Measurements from ENCODE around the gene RALGPS2. TPM values are rescaled to one million over a fixed set of nuclear protein-coding genes. Genes with fewer than 3 reads are reported as not detected.

Gene RALGPS2
- polyA plus RNA-seq, 1 donor: 25.5 TPM

DNA sequence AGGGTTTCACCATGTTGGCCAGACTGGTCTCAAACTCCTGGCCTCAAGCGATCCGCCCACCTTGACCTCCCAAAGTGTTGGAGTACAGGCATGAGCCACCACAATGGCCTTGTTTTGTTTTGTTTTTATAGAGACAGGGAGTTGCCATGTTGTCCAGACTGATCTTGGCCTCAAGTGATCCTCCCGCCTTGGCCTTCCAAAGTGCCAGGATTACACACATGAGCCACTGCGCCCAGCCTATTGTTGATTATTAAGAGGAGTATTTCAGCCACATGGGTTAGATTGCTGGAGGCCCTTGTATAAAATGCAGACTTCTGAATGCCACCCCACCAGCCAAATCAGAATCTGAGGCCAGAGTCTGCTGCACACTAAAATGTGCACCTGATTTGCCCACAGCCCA, 203.0 kb downstream of the RALGPS2 start:
- H3K27me3 ChIP-seq (ENCODE audit: control insufficient read depth, insufficient read depth, low read length): no peaks in the 10 kb centered on the region
- no peaks in the 10 kb centered on the region for H3K36me3 ChIP-seq (ENCODE audit: control insufficient read depth, insufficient read depth, low read length)
- H3K4me3 ChIP-seq (ENCODE audit: low read length): no peak overlapping the region
- H3K4me1 ChIP-seq (ENCODE audit: control insufficient read depth, insufficient read depth, low read length): peaks cover 13% of the 10 kb centered on the region
- no peaks in the 10 kb centered on the region for H3K9me3 ChIP-seq (ENCODE audit: control insufficient read depth, low read depth, low read length)
- WGBS (ENCODE audit: insufficient coverage, low lambda C conversion rate): no CpG with 5 or more reads among the region's 4 CpGs
- no peak overlapping the region for H3K27ac ChIP-seq (ENCODE audit: low read length)
- DNase-seq: no peak

DNA sequence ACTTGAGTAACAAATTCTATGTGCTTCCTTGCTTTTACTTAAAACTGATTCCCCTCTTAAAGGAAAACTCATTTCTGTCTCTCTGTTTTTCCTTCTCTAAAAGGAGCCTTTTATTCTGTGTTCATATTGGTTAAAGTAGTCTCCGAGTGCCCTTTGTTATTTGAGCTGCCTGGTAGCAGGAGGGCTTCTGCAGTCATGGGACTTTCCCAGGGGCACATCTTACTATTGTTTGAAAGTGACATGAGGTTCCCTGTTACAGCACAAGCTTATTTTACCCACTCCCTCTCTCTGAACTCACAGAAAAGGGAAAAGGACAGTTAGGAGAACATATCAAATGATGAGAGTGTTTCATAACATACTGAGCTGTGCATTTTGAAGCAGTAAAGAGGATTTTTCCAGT, 203.9 kb downstream of the RALGPS2 start:
- DNase-seq: no peak
- no CpG with 5 or more reads among the region's 1 CpG for WGBS (ENCODE audit: insufficient coverage, low lambda C conversion rate)
- Histone ChIP-seq H3K27me3 (ENCODE audit: control insufficient read depth, insufficient read depth, low read length) (no peaks in the 10 kb centered on the region), H3K27ac (ENCODE audit: low read length) (no peak overlapping the region), H3K9me3 (ENCODE audit: control insufficient read depth, low read depth, low read length) (no peaks in the 10 kb centered on the region), H3K36me3 (ENCODE audit: control insufficient read depth, insufficient read depth, low read length) (no peaks in the 10 kb centered on the region), H3K4me3 (ENCODE audit: low read length) (no peak overlapping the region), H3K4me1 (ENCODE audit: control insufficient read depth, insufficient read depth, low read length) (peaks cover 20% of the 10 kb centered on the region)

GRCh38 chr1:178931858-178932551, 207.0 kb downstream of the RALGPS2 start:
- peaks cover 24% of the 10 kb centered on the region for H3K4me1 ChIP-seq (ENCODE audit: control insufficient read depth, insufficient read depth, low read length)
- H3K27me3 ChIP-seq (ENCODE audit: control insufficient read depth, insufficient read depth, low read length): no peaks in the 10 kb centered on the region
- WGBS (ENCODE audit: insufficient coverage, low lambda C conversion rate): 40% methylated on average over 4 of the region's 9 CpGs
- no peaks in the 10 kb centered on the region for H3K36me3 ChIP-seq (ENCODE audit: control insufficient read depth, insufficient read depth, low read length)
- H3K9me3 ChIP-seq (ENCODE audit: control insufficient read depth, low read depth, low read length): no peaks in the 10 kb centered on the region
- DNase-seq: peak; percentile 68 to 80
- H3K4me3 ChIP-seq (ENCODE audit: low read length): no peak overlapping the region
- H3K27ac ChIP-seq (ENCODE audit: low read length): peak overlapping the region; percentile 60

- Histone ChIP-seq H3K9me3 (ENCODE audit: control insufficient read depth, low read depth, low read length) (no peaks in the 10 kb centered on the region), H3K27me3 (ENCODE audit: control insufficient read depth, insufficient read depth, low read length) (no peaks in the 10 kb centered on the region), H3K36me3 (ENCODE audit: control insufficient read depth, insufficient read depth, low read length) (no peaks in the 10 kb centered on the region), H3K4me3 (ENCODE audit: low read length) (no peak overlapping the region), H3K4me1 (ENCODE audit: control insufficient read depth, insufficient read depth, low read length) (peaks cover 24% of the 10 kb centered on the region), H3K27ac (ENCODE audit: low read length) (peak overlapping the region; percentile 60)
- DNase-seq: no peak
- WGBS (ENCODE audit: insufficient coverage, low lambda C conversion rate): no CpG with 5 or more reads among the region's 4 CpGs
These were observed 207.5 kb downstream of the RALGPS2 start for GRCh38 chr1:178932552-178932906.

DNA sequence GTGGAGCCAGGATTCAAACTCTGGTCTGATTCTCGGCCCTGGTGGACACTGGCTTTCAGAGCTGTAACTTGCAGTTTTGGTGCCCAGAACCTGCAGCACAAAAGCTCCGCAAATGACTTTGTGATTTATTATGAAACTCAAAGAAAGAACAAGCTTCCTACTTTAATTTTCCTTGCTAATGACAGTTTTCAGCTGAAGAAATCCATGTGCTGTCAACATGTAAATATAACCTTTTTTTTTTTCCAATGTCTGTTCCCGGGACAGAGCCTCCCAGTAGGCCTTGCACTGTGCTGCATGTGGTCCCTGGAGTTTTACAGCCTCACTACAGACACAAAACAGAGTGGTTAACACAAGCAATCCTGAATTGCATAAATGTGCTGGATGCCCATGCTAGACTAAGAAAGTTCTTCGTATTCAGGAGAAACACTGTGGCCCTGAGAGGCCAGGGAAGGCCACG, 208.1 kb downstream of the RALGPS2 start:
- no peaks in the 10 kb centered on the region for H3K36me3 ChIP-seq (ENCODE audit: control insufficient read depth, insufficient read depth, low read length)
- H3K9me3 ChIP-seq (ENCODE audit: control insufficient read depth, low read depth, low read length): no peaks in the 10 kb centered on the region
- peaks cover 24% of the 10 kb centered on the region for H3K4me1 ChIP-seq (ENCODE audit: control insufficient read depth, insufficient read depth, low read length)
- WGBS (ENCODE audit: insufficient coverage, low lambda C conversion rate): 80% methylated on average over 1 of the region's 5 CpGs
- H3K27ac ChIP-seq (ENCODE audit: low read length): peak overlapping the region; percentile 60
- H3K4me3 ChIP-seq (ENCODE audit: low read length): no peak overlapping the region
- DNase-seq: no peak
- H3K27me3 ChIP-seq (ENCODE audit: control insufficient read depth, insufficient read depth, low read length): no peaks in the 10 kb centered on the region

- H3K9me3 ChIP-seq (ENCODE audit: control insufficient read depth, low read depth, low read length): no peaks in the 10 kb centered on the region
- 80% methylated on average over 1 of the region's 6 CpGs for WGBS (ENCODE audit: insufficient coverage, low lambda C conversion rate)
- peaks cover 24% of the 10 kb centered on the region for H3K4me1 ChIP-seq (ENCODE audit: control insufficient read depth, insufficient read depth, low read length)
- no peak overlapping the region for H3K4me3 ChIP-seq (ENCODE audit: low read length)
- DNase-seq: no peak
- no peaks in the 10 kb centered on the region for H3K27me3 ChIP-seq (ENCODE audit: control insufficient read depth, insufficient read depth, low read length)
- H3K36me3 ChIP-seq (ENCODE audit: control insufficient read depth, insufficient read depth, low read length): no peaks in the 10 kb centered on the region
- H3K27ac ChIP-seq (ENCODE audit: low read length): peak overlapping the region; percentile 23
These were observed 208.9 kb downstream of the RALGPS2 start for GRCh38 chr1:178933709-178934490.

DNA sequence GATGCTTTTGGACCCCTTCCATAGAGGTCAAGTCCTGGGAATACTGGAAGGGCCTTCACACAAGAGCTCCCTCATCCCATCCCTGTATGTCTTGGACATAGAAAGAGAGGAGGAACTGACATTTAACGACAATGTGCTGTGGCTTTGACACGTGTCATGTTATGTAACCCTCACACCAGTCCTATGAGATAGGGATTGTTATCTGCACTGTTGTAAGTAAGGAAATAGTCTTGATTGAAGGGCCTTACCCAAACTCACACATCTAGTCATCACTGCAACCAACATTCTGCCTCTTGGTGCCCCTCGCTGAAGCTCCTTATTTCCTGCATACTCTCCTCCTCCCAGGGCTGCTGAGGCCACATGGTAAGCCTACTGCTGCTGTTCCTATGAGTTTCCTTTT, 209.5 kb downstream of the RALGPS2 start:
- Histone ChIP-seq H3K4me3 (ENCODE audit: low read length) (no peak overlapping the region), H3K4me1 (ENCODE audit: control insufficient read depth, insufficient read depth, low read length) (peaks cover 24% of the 10 kb centered on the region), H3K27me3 (ENCODE audit: control insufficient read depth, insufficient read depth, low read length) (no peaks in the 10 kb centered on the region), H3K36me3 (ENCODE audit: control insufficient read depth, insufficient read depth, low read length) (no peaks in the 10 kb centered on the region), H3K27ac (ENCODE audit: low read length) (no peak overlapping the region), H3K9me3 (ENCODE audit: control insufficient read depth, low read depth, low read length) (no peaks in the 10 kb centered on the region)
- no peak for DNase-seq
- no CpG with 5 or more reads among the region's 3 CpGs for WGBS (ENCODE audit: insufficient coverage, low lambda C conversion rate)

DNA sequence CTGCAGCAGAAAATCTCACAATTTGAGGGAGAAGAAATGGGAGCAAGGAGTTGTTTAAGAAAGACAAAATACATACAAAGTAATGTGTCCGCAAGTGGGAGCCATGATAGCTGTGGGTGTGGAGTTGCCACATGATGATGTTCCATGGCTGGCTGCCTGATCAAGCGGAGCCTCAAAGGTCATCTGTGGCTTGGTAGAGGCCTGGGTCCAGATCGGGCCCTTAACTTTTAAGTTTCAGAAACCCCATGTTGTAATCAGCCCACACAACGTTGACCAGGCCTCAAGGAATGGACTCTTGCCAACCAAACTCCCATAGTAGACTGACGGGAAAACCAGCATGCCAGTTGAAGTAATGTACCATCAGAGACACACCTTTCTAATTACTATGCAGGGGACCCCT, 210.6 kb downstream of the RALGPS2 start:
- Histone ChIP-seq H3K4me3 (ENCODE audit: low read length) (no peak overlapping the region), H3K27ac (ENCODE audit: low read length) (no peak overlapping the region), H3K36me3 (ENCODE audit: control insufficient read depth, insufficient read depth, low read length) (no peaks in the 10 kb centered on the region), H3K9me3 (ENCODE audit: control insufficient read depth, low read depth, low read length) (no peaks in the 10 kb centered on the region), H3K4me1 (ENCODE audit: control insufficient read depth, insufficient read depth, low read length) (peaks cover 24% of the 10 kb centered on the region), H3K27me3 (ENCODE audit: control insufficient read depth, insufficient read depth, low read length) (no peaks in the 10 kb centered on the region)
- DNase-seq: no peak
- no CpG with 5 or more reads among the region's 5 CpGs for WGBS (ENCODE audit: insufficient coverage, low lambda C conversion rate)

DNA sequence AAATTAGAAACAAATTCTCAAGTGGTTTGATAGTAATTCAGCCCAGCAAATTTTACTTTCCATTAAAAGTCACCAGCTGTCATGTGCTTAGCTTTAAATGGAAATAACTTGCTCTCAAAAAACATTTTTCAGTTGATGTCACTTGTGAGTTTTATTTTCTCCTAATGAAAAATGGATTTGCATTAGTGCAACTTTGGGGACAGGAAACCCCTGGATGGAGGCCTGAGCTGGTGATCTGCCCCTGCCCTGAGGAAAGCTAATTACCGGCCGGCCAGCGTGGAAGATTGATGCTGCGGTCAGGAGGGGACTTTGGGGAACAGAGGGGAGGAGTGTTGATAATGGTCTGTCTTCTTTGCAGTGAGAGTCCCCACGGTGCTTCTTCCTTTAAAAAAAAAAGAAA, 212.7 kb downstream of the RALGPS2 start:
- H3K4me1 ChIP-seq (ENCODE audit: control insufficient read depth, insufficient read depth, low read length): peaks cover 14% of the 10 kb centered on the region
- H3K27ac ChIP-seq (ENCODE audit: low read length): peak overlapping the region; percentile 61
- H3K4me3 ChIP-seq (ENCODE audit: low read length): no peak overlapping the region
- DNase-seq: no peak
- no peaks in the 10 kb centered on the region for H3K9me3 ChIP-seq (ENCODE audit: control insufficient read depth, low read depth, low read length)
- 64% methylated on average over 2 of the region's 5 CpGs for WGBS (ENCODE audit: insufficient coverage, low lambda C conversion rate)
- no peaks in the 10 kb centered on the region for H3K36me3 ChIP-seq (ENCODE audit: control insufficient read depth, insufficient read depth, low read length)
- H3K27me3 ChIP-seq (ENCODE audit: control insufficient read depth, insufficient read depth, low read length): no peaks in the 10 kb centered on the region

GRCh38 chr1:178938101-178938958, 213.3 kb downstream of the RALGPS2 start:
- Histone ChIP-seq H3K27ac (ENCODE audit: low read length) (peak overlapping the region; percentile 61), H3K27me3 (ENCODE audit: control insufficient read depth, insufficient read depth, low read length) (no peaks in the 10 kb centered on the region), H3K4me3 (ENCODE audit: low read length) (no peak overlapping the region), H3K36me3 (ENCODE audit: control insufficient read depth, insufficient read depth, low read length) (no peaks in the 10 kb centered on the region), H3K4me1 (ENCODE audit: control insufficient read depth, insufficient read depth, low read length) (peaks cover 10% of the 10 kb centered on the region), H3K9me3 (ENCODE audit: control insufficient read depth, low read depth, low read length) (no peaks in the 10 kb centered on the region)
- no peak for DNase-seq
- 100% methylated on average over 1 of the region's 11 CpGs for WGBS (ENCODE audit: insufficient coverage, low lambda C conversion rate)
